Measurements from ENCODE around the gene CKLF.
A peak's percentile ranks its signal among the peaks of the same experiment; 100 is the strongest.

The CKLF gene

DNA sequence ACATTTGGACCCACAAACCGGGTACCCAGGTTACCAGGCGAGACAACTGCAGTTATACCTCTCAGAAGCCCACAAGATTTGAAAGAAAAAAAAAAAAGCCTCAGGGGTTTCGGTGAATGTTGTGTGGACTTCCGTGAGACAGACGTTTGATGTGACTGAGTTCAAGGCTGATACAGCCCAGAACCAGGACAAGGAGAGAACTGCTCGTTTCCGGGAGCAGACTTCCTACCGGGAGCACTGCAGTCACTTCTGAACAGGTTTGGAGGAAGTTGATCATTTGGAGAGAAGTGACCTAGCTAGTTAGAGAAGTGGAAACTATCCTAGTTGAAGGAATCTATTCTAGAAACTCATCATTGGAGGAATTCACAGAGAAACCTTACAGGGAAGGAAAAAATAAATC lies 847 bp downstream of the CKLF start:
- no peak for DNase-seq (ENCODE audit: low read depth)
- peak overlapping the region; percentile 84 for H3K4me3 ChIP-seq (ENCODE audit: low read depth, low read length)

GRCh38 chr16:66554021-66554420 lies 1.6 kb downstream of the CKLF start:
- no peak overlapping the region for H3K4me3 ChIP-seq (ENCODE audit: low read depth, low read length)
- no peak for DNase-seq (ENCODE audit: low read depth)
- TF ChIP-seq CTCF (conservative IDR thresholded peaks at IDR 0.05; ENCODE audit: low read depth, low read length): no peak

More for the DNA sequence above, 847 bp downstream of the CKLF start:
- no peak for TF ChIP-seq CTCF (conservative IDR thresholded peaks at IDR 0.05; ENCODE audit: low read depth, low read length)

DNA sequence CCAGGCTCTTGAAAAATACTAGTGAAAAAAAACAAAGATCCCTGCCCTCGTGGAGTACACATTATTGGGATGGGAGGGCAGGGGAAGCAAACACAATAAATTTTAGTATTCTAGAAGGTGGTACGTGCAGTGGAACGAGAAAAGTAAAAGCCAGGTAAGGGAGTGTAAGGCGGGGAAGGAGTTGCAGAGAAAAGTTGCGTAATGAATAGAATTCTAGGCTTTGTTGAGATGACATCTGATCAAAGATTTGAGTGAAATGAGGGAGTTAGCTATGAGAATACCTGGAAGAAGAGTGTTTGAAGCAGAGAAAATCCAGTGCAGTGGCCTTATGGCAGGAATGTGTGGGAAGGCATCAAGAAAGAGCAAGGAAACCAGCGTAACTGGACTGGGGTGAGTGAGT lies 2.1 kb downstream of the CKLF start:
- DNase-seq (ENCODE audit: low read depth): no peak
- H3K4me3 ChIP-seq (ENCODE audit: low read depth, low read length): no peak overlapping the region
- TF ChIP-seq CTCF (conservative IDR thresholded peaks at IDR 0.05; ENCODE audit: low read depth, low read length): no peak

DNA sequence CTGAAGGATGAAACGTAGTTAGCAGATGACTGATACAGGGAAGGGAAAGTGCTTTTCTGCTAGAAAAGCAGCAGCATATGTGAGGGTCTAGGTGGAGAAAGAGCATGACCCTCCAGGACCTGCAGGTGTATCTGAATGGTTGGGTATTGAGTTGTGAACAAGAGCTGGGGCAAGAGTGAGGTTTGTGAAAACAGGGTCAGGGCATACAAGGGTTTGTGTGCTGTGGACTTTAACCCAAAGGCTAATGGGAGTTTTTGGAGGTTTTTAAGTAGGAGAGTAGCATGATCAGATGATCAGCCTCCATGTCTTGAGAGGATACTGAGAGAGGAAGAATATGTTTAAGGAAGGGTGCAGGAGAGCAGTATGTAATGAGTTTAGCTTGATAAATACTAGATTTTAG lies 7.7 kb downstream of the CKLF start:
- no peak overlapping the region for H3K4me3 ChIP-seq (ENCODE audit: low read depth, low read length)
- DNase-seq (ENCODE audit: low read depth): no peak
- no peak for TF ChIP-seq CTCF (conservative IDR thresholded peaks at IDR 0.05; ENCODE audit: low read depth, low read length)

DNA sequence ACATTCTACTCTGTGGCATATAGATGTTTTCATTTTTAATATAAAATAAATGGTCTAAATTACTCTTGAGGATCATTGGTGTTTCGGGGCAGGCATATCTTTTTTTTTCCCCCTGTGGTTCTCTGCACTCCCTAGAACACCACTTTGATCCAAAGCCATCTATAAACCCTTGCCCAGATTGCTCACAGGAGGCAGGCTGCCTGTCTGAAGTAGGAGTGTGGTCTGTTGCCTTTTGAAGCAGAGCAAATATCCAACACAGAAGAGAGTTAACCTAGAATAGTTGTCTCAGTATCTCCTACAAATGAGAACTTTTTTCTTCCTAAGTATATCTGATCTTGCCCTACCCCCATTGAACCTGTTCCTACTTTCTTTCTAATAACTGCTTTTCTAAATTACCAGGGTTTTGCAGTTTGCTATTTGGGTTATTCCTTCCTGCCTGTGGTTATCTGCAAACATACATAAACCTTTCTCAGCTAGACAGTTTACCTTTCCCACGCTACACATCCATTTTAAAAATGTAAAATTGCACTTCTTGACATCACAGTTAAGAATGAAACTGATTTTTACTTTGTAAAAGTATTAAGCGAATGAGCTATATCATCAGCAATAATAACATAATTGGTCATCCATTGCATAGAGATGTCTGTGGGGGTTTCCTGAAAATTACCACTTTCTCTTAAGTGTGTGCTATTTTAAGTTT lies 9.2 kb downstream of the CKLF start:
- no peak overlapping the region for H3K4me3 ChIP-seq (ENCODE audit: low read depth, low read length)
- no peak for TF ChIP-seq CTCF (conservative IDR thresholded peaks at IDR 0.05; ENCODE audit: low read depth, low read length)
- DNase-seq (ENCODE audit: low read depth): no peak

GRCh38 chr16:66562409-66562808 lies 10.0 kb downstream of the CKLF start:
- peak; percentile 18 for TF ChIP-seq CTCF (conservative IDR thresholded peaks at IDR 0.05; ENCODE audit: low read depth, low read length)
- H3K4me3 ChIP-seq (ENCODE audit: low read depth, low read length): no peak overlapping the region
- no peak for DNase-seq (ENCODE audit: low read depth)

- no peak for DNase-seq (ENCODE audit: low read depth)
- no peak overlapping the region for H3K4me3 ChIP-seq (ENCODE audit: low read depth, low read length)
- TF ChIP-seq CTCF (conservative IDR thresholded peaks at IDR 0.05; ENCODE audit: low read depth, low read length): no peak
These were observed 10.6 kb downstream of the CKLF start for GRCh38 chr16:66562986-66563385.

All from choroid plexus epithelial cell (primary cell).